ENCODE results near the gene BAIAP2L1.

DNA sequence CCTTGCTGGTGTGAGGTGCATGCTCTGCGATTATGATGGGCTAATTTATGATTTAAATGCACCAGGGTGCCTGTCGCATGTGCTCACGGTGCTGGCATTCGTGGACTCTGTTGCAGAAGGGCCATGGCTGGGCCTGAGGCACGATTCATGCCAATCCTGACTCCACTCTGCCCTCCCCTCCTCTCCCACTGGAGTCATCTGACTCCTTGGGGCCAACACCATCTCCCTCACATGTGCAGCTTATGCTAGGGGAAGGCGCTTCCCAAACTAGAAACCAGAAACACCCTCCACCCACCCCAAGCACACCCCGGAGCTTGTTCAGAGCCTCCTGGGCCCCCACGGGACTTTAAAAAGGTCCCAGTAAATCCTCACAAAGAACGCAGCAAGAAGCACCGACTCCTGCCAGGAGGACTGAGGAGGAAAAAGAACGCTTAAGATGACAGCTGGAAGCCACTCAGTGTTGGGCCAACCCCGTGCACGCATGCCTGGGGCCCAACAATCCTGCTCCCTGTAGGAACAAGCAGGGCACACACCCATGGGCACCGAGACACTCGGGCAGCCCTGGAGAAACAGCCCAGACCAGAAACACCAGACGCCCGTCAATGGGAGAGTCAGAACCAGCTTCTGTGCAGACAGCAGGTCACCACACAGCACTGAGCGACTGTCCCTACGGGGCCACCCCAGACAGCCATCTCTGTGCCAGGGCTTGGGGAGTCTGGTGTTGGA is 105.3 kb downstream of the BAIAP2L1 start:
- no peak for TF ChIP-seq POLR2A (IDR thresholded peaks at IDR 0.05; ENCODE audit: control extremely low read depth in 1 of 2, low read depth in 2 of 2, low read length in 2 of 2)
- TF ChIP-seq, protein P1, sequence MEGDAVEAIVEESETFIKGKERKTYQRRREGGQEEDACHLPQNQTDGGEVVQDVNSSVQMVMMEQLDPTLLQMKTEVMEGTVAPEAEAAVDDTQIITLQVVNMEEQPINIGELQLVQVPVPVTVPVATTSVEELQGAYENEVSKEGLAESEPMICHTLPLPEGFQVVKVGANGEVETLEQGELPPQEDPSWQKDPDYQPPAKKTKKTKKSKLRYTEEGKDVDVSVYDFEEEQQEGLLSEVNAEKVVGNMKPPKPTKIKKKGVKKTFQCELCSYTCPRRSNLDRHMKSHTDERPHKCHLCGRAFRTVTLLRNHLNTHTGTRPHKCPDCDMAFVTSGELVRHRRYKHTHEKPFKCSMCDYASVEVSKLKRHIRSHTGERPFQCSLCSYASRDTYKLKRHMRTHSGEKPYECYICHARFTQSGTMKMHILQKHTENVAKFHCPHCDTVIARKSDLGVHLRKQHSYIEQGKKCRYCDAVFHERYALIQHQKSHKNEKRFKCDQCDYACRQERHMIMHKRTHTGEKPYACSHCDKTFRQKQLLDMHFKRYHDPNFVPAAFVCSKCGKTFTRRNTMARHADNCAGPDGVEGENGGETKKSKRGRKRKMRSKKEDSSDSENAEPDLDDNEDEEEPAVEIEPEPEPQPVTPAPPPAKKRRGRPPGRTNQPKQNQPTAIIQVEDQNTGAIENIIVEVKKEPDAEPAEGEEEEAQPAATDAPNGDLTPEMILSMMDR (IDR thresholded peaks at IDR 0.05; ENCODE audit: control extremely low read depth in 1 of 3, insufficient read depth in 1 of 3, low read depth in 1 of 3, low read length in 3 of 3): no peak
- no peak for TF ChIP-seq POLR2AphosphoS5 (IDR thresholded peaks at IDR 0.05; ENCODE audit: low read depth, low read length)
- TF ChIP-seq EZH2 (IDR thresholded peaks at IDR 0.05; ENCODE audit: low read depth, low read length, severe bottlenecking): no peak
- TF ChIP-seq PHF8 (conservative IDR thresholded peaks at IDR 0.05; ENCODE audit: low read depth, low read length): no peak
- no peak for TF ChIP-seq CHD1 (IDR thresholded peaks at IDR 0.05; ENCODE audit: low read depth, low read length)
- no peak for TF ChIP-seq EGR1 (IDR thresholded peaks at IDR 0.05; ENCODE audit: borderline replicate concordance, low read depth, low read length)
- no peak for TF ChIP-seq HDAC6 (IDR thresholded peaks at IDR 0.05; ENCODE audit: low read depth, low read length)
- no peak for TF ChIP-seq SRF (IDR thresholded peaks at IDR 0.05; ENCODE audit: low read depth, low read length)
- TF ChIP-seq JUN (IDR thresholded peaks at IDR 0.05; ENCODE audit: low read depth, low read length): no peak
- TF ChIP-seq TEAD4 (IDR thresholded peaks at IDR 0.05; ENCODE audit: low read depth, low read length): no peak
- TF ChIP-seq SIN3A (conservative IDR thresholded peaks at IDR 0.05 in 1 of 2, IDR thresholded peaks at IDR 0.05 in 1 of 2; ENCODE audit: low read depth in 1 of 2, low read length in 2 of 2): no peak
- no peak for TF ChIP-seq SP2 (IDR thresholded peaks at IDR 0.05; ENCODE audit: low read length)
